Esophagus squamous epithelium (tissue), 4 donors: ENCODE measurements around the gene ERBB3.

Source experiments
- CTCF ChIP-seq, 6 experiments: fragments of 450-650 bp in 4 of 6; fragments of 200-600 bp in 2 of 6; sonication (generic) in 2 of 6; IDR thresholded peaks; one replicate each; pipeline ENCODE4 v1.5.1; 2016 to 2019; ENCODE audit warnings: antibody characterized with exemption in 6 of 6, mild to moderate bottlenecking in 4 of 6, moderate library complexity in 4 of 6
- POLR2A ChIP-seq, 4 donors: fragments of 450-650 bp; IDR thresholded peaks; one replicate each; pipeline ENCODE4 v1.6.1; 2017; ENCODE audit warnings: antibody characterized with exemption in 4 of 4, mild to moderate bottlenecking in 4 of 4, moderate library complexity in 3 of 4

- TF ChIP-seq CTCF (IDR thresholded peaks at IDR 0.05) (peak; percentile 18 to 94 (median 82)), POLR2A (IDR thresholded peaks at IDR 0.05) (peak in 1 of 4 donors; percentile 14)
Observed at GRCh38 chr12:56078931-56079722, 838 bp upstream of the ERBB3 start.
